ENCODE measurements around the gene PDZD4. TPM values are rescaled to one million over a fixed set of nuclear protein-coding genes. Genes with fewer than 3 reads are reported as not detected.
A peak's percentile ranks its signal among the peaks of the same experiment; 100 is the strongest.

The PDZD4 gene
- polyA plus RNA-seq, 1 of the 3 experiments (the other 2 are of a cell fraction): 1.9 TPM

DNA sequence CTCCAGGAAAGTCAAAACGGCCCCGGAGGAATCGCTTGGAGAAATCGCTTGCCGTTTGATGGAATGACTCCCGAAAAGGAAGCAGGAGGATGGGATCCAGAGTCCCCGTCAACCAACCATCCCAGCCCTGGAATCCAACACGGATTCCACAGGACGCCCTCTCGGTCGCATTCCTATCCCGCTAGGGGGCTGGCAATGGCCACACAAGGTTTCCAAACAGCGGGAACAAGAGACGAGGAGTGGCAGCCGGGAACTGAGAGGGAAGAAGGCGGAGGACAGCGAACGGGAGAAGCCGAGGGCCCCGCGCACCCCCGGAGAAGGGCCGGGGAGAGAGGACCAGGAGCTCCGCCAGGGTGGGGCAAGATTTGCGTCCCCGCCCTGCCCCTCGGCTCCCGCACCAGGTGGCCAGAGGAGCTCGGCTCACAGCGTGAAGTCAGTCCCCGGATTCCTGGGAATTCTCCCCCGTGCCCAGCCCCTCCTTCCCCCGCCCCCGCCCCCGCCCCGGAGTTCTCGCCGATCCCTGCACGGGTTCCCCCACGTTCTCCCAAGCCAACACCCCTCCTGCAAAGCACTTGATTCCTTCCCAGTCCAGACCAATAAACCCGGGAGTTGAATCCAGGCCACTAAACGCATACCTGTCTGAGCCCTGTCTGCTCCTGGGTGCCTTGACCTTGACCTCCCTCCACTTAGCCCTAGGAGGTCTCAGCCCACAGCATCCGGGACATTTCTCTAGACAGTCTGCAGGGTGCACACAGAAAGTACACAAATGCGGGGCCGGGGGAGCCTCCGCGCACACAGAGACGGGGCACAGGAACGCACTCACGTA lies 1.4 kb downstream of the PDZD4 start:
- Histone ChIP-seq H3K27me3 (ENCODE audit: insufficient read depth) (peaks cover 60% of the 10 kb centered on the region), H3K4me1 (ENCODE audit: control insufficient read depth in 1 of 2, insufficient read depth in 2 of 2, low read depth in 1 of 2, low read length in 1 of 2) (peaks cover 0 to 2% of the 10 kb centered on the region in 2 experiments; a peak in 1 of 4 replicates), H3K79me2 (ENCODE audit: insufficient read depth) (no peaks in the 10 kb centered on the region), H4K20me1 (ENCODE audit: insufficient read depth) (peaks cover 5% of the 10 kb centered on the region; the same call in 1 of the 2 replicates), H3K4me3 (ENCODE audit: low read depth in 2 of 2, low read length in 1 of 2) (peak overlapping the region; percentile 46 to 57), H3K9me2 (no peaks in the 10 kb centered on the region), H2AFZ (ENCODE audit: low read depth) (no peak overlapping the region), H3K27ac (ENCODE audit: low read depth in 2 of 2, low read length in 1 of 2) (no peak overlapping the region), H3F3A (replicated peaks; ENCODE audit: insufficient read depth) (peaks cover 5% of the 10 kb centered on the region), H3K9ac (no peak overlapping the region), H3K4me2 (peak overlapping the region; percentile 74), H3K36me3 (replicated peaks in 1 of 2; ENCODE audit: control insufficient read depth in 1 of 2, insufficient read depth in 2 of 2, low read length in 1 of 2) (no peaks in the 10 kb centered on the region), H3K9me3 (no peaks in the 10 kb centered on the region)
- ChIA-PET CTCF (interaction anchor here (0.6 to 1.4 kb wide), 6 partner anchors 40 to 118 kb away, joined by 3 to 4 read pairs (median 3); no protein-coding TSS in a partner anchor), POLR2A (no interaction called here)
- TF ChIP-seq ELF1 (IDR thresholded peaks at IDR 0.05): no peak
- TF ChIP-seq, protein P1, sequence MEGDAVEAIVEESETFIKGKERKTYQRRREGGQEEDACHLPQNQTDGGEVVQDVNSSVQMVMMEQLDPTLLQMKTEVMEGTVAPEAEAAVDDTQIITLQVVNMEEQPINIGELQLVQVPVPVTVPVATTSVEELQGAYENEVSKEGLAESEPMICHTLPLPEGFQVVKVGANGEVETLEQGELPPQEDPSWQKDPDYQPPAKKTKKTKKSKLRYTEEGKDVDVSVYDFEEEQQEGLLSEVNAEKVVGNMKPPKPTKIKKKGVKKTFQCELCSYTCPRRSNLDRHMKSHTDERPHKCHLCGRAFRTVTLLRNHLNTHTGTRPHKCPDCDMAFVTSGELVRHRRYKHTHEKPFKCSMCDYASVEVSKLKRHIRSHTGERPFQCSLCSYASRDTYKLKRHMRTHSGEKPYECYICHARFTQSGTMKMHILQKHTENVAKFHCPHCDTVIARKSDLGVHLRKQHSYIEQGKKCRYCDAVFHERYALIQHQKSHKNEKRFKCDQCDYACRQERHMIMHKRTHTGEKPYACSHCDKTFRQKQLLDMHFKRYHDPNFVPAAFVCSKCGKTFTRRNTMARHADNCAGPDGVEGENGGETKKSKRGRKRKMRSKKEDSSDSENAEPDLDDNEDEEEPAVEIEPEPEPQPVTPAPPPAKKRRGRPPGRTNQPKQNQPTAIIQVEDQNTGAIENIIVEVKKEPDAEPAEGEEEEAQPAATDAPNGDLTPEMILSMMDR (IDR thresholded peaks at IDR 0.05): 0 out of 2 replicates have a peak, but pooled peaks have one; percentile 9
- DNase-seq: peak; percentile 61
- whole genome bisulfite sequencing (ENCODE audit: low lambda C conversion rate): 14% methylated on average over 36 of the region's 50 CpGs

DNA sequence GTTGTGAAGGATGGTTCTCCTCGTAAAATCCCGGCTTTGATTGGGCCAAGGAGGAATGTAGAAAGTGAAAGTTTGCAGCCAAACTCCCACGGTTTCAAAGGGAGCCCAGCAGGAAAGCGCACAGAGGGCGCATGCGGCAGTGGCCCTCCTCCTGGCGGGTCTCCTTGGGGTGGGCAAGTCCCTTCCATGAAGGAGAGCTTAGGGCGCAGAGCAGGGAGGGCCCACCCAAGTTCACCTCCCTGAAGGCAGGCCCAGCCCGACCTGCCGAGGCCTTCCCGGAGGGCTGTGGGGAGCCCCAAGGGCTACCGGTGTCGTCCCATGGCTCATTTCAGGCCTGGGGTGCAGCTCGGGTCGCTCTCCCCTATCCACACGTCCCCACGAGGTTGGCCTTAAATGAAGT lies 2.0 kb downstream of the PDZD4 start:
- no peak overlapping the region for H3K4me2 ChIP-seq
- no peak overlapping the region for H3K4me3 ChIP-seq (ENCODE audit: low read depth in 2 of 2, low read length in 1 of 2)
- H3K4me1 ChIP-seq (ENCODE audit: control insufficient read depth in 1 of 2, insufficient read depth in 2 of 2, low read depth in 1 of 2, low read length in 1 of 2): peaks cover 0 to 2% of the 10 kb centered on the region in 2 experiments; a peak in 1 of 4 replicates
- ChIA-PET POLR2A (no interaction called here), CTCF (interaction anchor here (1.1 to 1.4 kb wide), 4 partner anchors 50 to 118 kb away, joined by 3 to 4 read pairs (median 3); no protein-coding TSS in a partner anchor)
- no peak overlapping the region for H3K9ac ChIP-seq
- no peaks in the 10 kb centered on the region for H3K9me2 ChIP-seq
- H2AFZ ChIP-seq (ENCODE audit: low read depth): no peak overlapping the region
- H3K27me3 ChIP-seq (ENCODE audit: insufficient read depth): peaks cover 55% of the 10 kb centered on the region
- H3K9me3 ChIP-seq: no peaks in the 10 kb centered on the region
- peaks cover 5% of the 10 kb centered on the region; the same call in 1 of the 2 replicates for H4K20me1 ChIP-seq (ENCODE audit: insufficient read depth)
- H3F3A ChIP-seq (replicated peaks; ENCODE audit: insufficient read depth): peaks cover 5% of the 10 kb centered on the region
- TF ChIP-seq SIN3A (IDR thresholded peaks at IDR 0.05; ENCODE audit: borderline replicate concordance, low read depth, low read length) (no peak), ELF1 (IDR thresholded peaks at IDR 0.05) (no peak), GABPA (IDR thresholded peaks at IDR 0.05; ENCODE audit: low read depth) (no peak), MXI1 (IDR thresholded peaks at IDR 0.05; ENCODE audit: low read depth, low read length) (no peak), TAF1 (IDR thresholded peaks at IDR 0.05; ENCODE audit: borderline replicate concordance, low read depth, low read length) (no peak), NRF1 (IDR thresholded peaks at IDR 0.05; ENCODE audit: low read depth, low read length) (no peak), TCF12 (IDR thresholded peaks at IDR 0.05) (no peak), FOXM1 (IDR thresholded peaks at IDR 0.05; ENCODE audit: low read depth) (no peak), SMC3 (IDR thresholded peaks at IDR 0.05; ENCODE audit: low read depth, low read length) (no peak), GATA2 (CRISPR knock-in tag; IDR thresholded peaks at IDR 0.05) (no peak), YY1 (IDR thresholded peaks at IDR 0.05; ENCODE audit: low read depth) (no peak), RFX5 (IDR thresholded peaks at IDR 0.05; ENCODE audit: low read length) (no peak), RXRA (IDR thresholded peaks at IDR 0.05; ENCODE audit: borderline replicate concordance, low read depth) (no peak)
- TF ChIP-seq, protein P2, sequence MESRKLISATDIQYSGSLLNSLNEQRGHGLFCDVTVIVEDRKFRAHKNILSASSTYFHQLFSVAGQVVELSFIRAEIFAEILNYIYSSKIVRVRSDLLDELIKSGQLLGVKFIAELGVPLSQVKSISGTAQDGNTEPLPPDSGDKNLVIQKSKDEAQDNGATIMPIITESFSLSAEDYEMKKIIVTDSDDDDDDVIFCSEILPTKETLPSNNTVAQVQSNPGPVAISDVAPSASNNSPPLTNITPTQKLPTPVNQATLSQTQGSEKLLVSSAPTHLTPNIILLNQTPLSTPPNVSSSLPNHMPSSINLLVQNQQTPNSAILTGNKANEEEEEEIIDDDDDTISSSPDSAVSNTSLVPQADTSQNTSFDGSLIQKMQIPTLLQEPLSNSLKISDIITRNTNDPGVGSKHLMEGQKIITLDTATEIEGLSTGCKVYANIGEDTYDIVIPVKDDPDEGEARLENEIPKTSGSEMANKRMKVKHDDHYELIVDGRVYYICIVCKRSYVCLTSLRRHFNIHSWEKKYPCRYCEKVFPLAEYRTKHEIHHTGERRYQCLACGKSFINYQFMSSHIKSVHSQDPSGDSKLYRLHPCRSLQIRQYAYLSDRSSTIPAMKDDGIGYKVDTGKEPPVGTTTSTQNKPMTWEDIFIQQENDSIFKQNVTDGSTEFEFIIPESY (IDR thresholded peaks at IDR 0.05; ENCODE audit: borderline replicate concordance, low read depth): no peak
- TF ChIP-seq, protein P3, sequence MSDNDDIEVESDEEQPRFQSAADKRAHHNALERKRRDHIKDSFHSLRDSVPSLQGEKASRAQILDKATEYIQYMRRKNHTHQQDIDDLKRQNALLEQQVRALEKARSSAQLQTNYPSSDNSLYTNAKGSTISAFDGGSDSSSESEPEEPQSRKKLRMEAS (IDR thresholded peaks at IDR 0.05; ENCODE audit: low read depth): no peak
- TF ChIP-seq, protein P4, sequence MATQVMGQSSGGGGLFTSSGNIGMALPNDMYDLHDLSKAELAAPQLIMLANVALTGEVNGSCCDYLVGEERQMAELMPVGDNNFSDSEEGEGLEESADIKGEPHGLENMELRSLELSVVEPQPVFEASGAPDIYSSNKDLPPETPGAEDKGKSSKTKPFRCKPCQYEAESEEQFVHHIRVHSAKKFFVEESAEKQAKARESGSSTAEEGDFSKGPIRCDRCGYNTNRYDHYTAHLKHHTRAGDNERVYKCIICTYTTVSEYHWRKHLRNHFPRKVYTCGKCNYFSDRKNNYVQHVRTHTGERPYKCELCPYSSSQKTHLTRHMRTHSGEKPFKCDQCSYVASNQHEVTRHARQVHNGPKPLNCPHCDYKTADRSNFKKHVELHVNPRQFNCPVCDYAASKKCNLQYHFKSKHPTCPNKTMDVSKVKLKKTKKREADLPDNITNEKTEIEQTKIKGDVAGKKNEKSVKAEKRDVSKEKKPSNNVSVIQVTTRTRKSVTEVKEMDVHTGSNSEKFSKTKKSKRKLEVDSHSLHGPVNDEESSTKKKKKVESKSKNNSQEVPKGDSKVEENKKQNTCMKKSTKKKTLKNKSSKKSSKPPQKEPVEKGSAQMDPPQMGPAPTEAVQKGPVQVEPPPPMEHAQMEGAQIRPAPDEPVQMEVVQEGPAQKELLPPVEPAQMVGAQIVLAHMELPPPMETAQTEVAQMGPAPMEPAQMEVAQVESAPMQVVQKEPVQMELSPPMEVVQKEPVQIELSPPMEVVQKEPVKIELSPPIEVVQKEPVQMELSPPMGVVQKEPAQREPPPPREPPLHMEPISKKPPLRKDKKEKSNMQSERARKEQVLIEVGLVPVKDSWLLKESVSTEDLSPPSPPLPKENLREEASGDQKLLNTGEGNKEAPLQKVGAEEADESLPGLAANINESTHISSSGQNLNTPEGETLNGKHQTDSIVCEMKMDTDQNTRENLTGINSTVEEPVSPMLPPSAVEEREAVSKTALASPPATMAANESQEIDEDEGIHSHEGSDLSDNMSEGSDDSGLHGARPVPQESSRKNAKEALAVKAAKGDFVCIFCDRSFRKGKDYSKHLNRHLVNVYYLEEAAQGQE (IDR thresholded peaks at IDR 0.05; ENCODE audit: low read depth, low read length): no peak
- TF ChIP-seq, protein P5, sequence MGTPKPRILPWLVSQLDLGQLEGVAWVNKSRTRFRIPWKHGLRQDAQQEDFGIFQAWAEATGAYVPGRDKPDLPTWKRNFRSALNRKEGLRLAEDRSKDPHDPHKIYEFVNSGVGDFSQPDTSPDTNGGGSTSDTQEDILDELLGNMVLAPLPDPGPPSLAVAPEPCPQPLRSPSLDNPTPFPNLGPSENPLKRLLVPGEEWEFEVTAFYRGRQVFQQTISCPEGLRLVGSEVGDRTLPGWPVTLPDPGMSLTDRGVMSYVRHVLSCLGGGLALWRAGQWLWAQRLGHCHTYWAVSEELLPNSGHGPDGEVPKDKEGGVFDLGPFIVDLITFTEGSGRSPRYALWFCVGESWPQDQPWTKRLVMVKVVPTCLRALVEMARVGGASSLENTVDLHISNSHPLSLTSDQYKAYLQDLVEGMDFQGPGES (IDR thresholded peaks at IDR 0.05; ENCODE audit: low read depth, low read length): no peak
- H3K27ac ChIP-seq (ENCODE audit: low read depth in 2 of 2, low read length in 1 of 2): no peak overlapping the region
- no peaks in the 10 kb centered on the region for H3K79me2 ChIP-seq (ENCODE audit: insufficient read depth)
- 69% methylated on average over 16 of the region's 17 CpGs for WGBS (ENCODE audit: low lambda C conversion rate)
- DNase-seq: no peak
- no peaks in the 10 kb centered on the region for H3K36me3 ChIP-seq (replicated peaks in 1 of 2; ENCODE audit: control insufficient read depth in 1 of 2, insufficient read depth in 2 of 2, low read length in 1 of 2)
